Fibroblast of skin of scalp (primary cell): Measurements from ENCODE around the gene WNT7A.

ENCODE experiments used
- DNase-seq: peaks from one replicate; pipeline ENCODE4 v3.0.0-alpha.2; 2013

WNT7A gene

GRCh38 chr3:13767896-13768295 is 112.0 kb downstream of the WNT7A start:
- no peak for DNase-seq

GRCh38 chr3:13767030-13767429 is 112.8 kb downstream of the WNT7A start:
- DNase-seq = no peak
